ENCODE data around the gene OR10K2.
"Not testable (repeated sequence)": the region's sequence is repeated elsewhere in the genome, so short reads cannot be mapped to it uniquely, and the experiment has no call there.

Gene OR10K2

GRCh38 chr1:158393476-158393875 lies 32.6 kb downstream of the OR10K2 start:
- Mint-ChIP-seq H3K27me3 (ENCODE audit: low read depth, poor library complexity) (peaks cover 8% of the 10 kb centered on the region), H3K9me3 (no peaks in the 10 kb centered on the region), H3K36me3 (ENCODE audit: low read depth) (no peaks in the 10 kb centered on the region), H3K27ac (no peak overlapping the region), H3K4me3 (no peak overlapping the region), H3K4me1 (no peaks in the 10 kb centered on the region)
- TF ChIP-seq CTCF (IDR thresholded peaks at IDR 0.05): no peak
- DNase-seq: no peak

- no peaks in the 10 kb centered on the region for H3K36me3 Mint-ChIP-seq (ENCODE audit: low read depth)
- H3K27me3 Mint-ChIP-seq (ENCODE audit: low read depth, poor library complexity): peaks cover 3% of the 10 kb centered on the region
- H3K4me3 Mint-ChIP-seq: no peak overlapping the region
- no peak for TF ChIP-seq CTCF (IDR thresholded peaks at IDR 0.05)
- H3K27ac Mint-ChIP-seq: no peak overlapping the region
- no peaks in the 10 kb centered on the region for H3K4me1 Mint-ChIP-seq
- H3K9me3 Mint-ChIP-seq: peaks cover 10% of the 10 kb centered on the region
- no peak for DNase-seq
Observed at GRCh38 chr1:158391099-158391498, 34.9 kb downstream of the OR10K2 start.

- Mint-ChIP-seq H3K36me3 (ENCODE audit: low read depth) (no peaks in the 10 kb centered on the region), H3K27ac (no peak overlapping the region), H3K4me3 (no peak overlapping the region), H3K9me3 (peaks cover 13% of the 10 kb centered on the region), H3K4me1 (no peaks in the 10 kb centered on the region), H3K27me3 (ENCODE audit: low read depth, poor library complexity) (peaks cover 6% of the 10 kb centered on the region)
- no peak for DNase-seq
- TF ChIP-seq CTCF (IDR thresholded peaks at IDR 0.05): no peak
Observed at GRCh38 chr1:158390331-158390730, 35.7 kb downstream of the OR10K2 start.

- H3K27ac Mint-ChIP-seq: no peak overlapping the region
- TF ChIP-seq CTCF (IDR thresholded peaks at IDR 0.05): no peak
- peaks cover 22% of the 10 kb centered on the region for H3K9me3 Mint-ChIP-seq
- no peaks in the 10 kb centered on the region for H3K4me1 Mint-ChIP-seq
- H3K4me3 Mint-ChIP-seq: no peak overlapping the region
- no peaks in the 10 kb centered on the region for H3K36me3 Mint-ChIP-seq (ENCODE audit: low read depth)
- no peak for DNase-seq
- no peaks in the 10 kb centered on the region for H3K27me3 Mint-ChIP-seq (ENCODE audit: low read depth, poor library complexity)
Observed at GRCh38 chr1:158374860-158375259, 51.2 kb downstream of the OR10K2 start.

GRCh38 chr1:158374101-158374500 lies 51.9 kb downstream of the OR10K2 start:
- not testable (repeated sequence) for H3K36me3 Mint-ChIP-seq (ENCODE audit: low read depth)

GRCh38 chr1:158371188-158371953 lies 54.7 kb downstream of the OR10K2 start:
- DNase-seq: no peak
- Mint-ChIP-seq H3K27ac (no peak overlapping the region), H3K36me3 (ENCODE audit: low read depth) (no peaks in the 10 kb centered on the region), H3K4me3 (no peak overlapping the region), H3K27me3 (ENCODE audit: low read depth, poor library complexity) (no peaks in the 10 kb centered on the region), H3K9me3 (peaks cover 22% of the 10 kb centered on the region), H3K4me1 (no peaks in the 10 kb centered on the region)
- no peak for TF ChIP-seq CTCF (IDR thresholded peaks at IDR 0.05)

More at GRCh38 chr1:158374101-158374500, 51.9 kb downstream of the OR10K2 start:
- H3K9me3 Mint-ChIP-seq: peaks cover 22% of the 10 kb centered on the region
- H3K4me3 Mint-ChIP-seq; H3K27me3 Mint-ChIP-seq (ENCODE audit: low read depth, poor library complexity); DNase-seq; H3K4me1 Mint-ChIP-seq; H3K27ac Mint-ChIP-seq: not testable (repeated sequence)
